DOHH2 (cell line): Measurements from ENCODE around the gene PAPOLA.
A peak's percentile ranks its signal among the peaks of the same experiment; 100 is the strongest.

Experiments used
- H3F3A ChIP-seq: fragments of 200-600 bp; sonication (generic), shearing (Covaris generic); 2 replicates; pipeline ENCODE4 v1.6.0; 2016; ENCODE audit warnings: antibody characterized with exemption, mild to moderate bottlenecking; ENCODE audit not compliant: control insufficient read depth, insufficient read depth
- H3K27ac ChIP-seq: fragments of 200-600 bp; sonication (generic); 2 replicates; pipeline ENCODE4 v1.5.1; 2014; ENCODE audit warnings: low read depth, mild to moderate bottlenecking, low read length, moderate library complexity
- H3K27me3 ChIP-seq: fragments of 200-600 bp; sonication (generic); 2 replicates; pipeline ENCODE4 v1.6.1; 2014; ENCODE audit warnings: mild to moderate bottlenecking, low read length, mixed read lengths; ENCODE audit not compliant: control insufficient read depth
- H3K36me3 ChIP-seq: fragments of 200-600 bp; sonication (generic); 2 replicates; pipeline ENCODE4 v1.6.1; 2014; ENCODE audit warnings: mild to moderate bottlenecking, low read length, moderate library complexity, mixed read lengths; ENCODE audit not compliant: control insufficient read depth
- H3K4me1 ChIP-seq: fragments of 200-600 bp; sonication (generic); 2 replicates; pipeline ENCODE4 v1.6.1; 2014; ENCODE audit warnings: mild to moderate bottlenecking, low read length, mixed read lengths; ENCODE audit not compliant: control insufficient read depth
- H3K4me2 ChIP-seq: fragments of 200-600 bp; sonication (generic); 2 replicates; pipeline ENCODE4 v1.6.0; 2014; ENCODE audit warnings: mild to moderate bottlenecking, low read length, moderate library complexity
- H3K4me3 ChIP-seq: fragments of 200-600 bp; sonication (generic); 2 replicates; pipeline ENCODE4 v1.5.1; 2014; ENCODE audit warnings: mild to moderate bottlenecking, low read length, mixed read lengths
- H3K79me2 ChIP-seq: fragments of 200-600 bp; sonication (generic); 2 replicates; pipeline ENCODE4 v1.6.1; 2014; ENCODE audit warnings: mild to moderate bottlenecking, low read length, mixed read lengths; ENCODE audit not compliant: control insufficient read depth
- H3K9me2 ChIP-seq: fragments of 200-600 bp; sonication (generic); replicated peaks from 2 replicates; pipeline ENCODE4 v1.6.1; 2014; ENCODE audit warnings: mild to moderate bottlenecking, low read length, mixed read lengths; ENCODE audit not compliant: control insufficient read depth
- H3K9me3 ChIP-seq: fragments of 200-600 bp; sonication (generic); 2 replicates; pipeline ENCODE4 v1.6.1; 2014; ENCODE audit warnings: antibody characterized with exemption, low read length, mixed read lengths; ENCODE audit not compliant: control insufficient read depth, insufficient read depth
- H4K20me1 ChIP-seq: fragments of 200-600 bp; sonication (generic); 2 replicates; pipeline ENCODE4 v1.6.0; 2014; ENCODE audit warnings: low read depth, mild to moderate bottlenecking, antibody characterized with exemption, low read length, moderate library complexity; ENCODE audit not compliant: control insufficient read depth, insufficient read depth
- CTCF ChIP-seq: fragments of 200-600 bp; sonication (generic); IDR thresholded peaks from one replicate; pipeline ENCODE4 v1.5.1; 2014; ENCODE audit warnings: antibody characterized with exemption, mild to moderate bottlenecking, low read depth, low read length; ENCODE audit not compliant: poor library complexity, severe bottlenecking
- EZH2phosphoT487 ChIP-seq: fragments of 200-600 bp; sonication (generic); IDR thresholded peaks from 2 replicates; pipeline ENCODE4 v1.6.1; 2017; ENCODE audit warnings: borderline replicate concordance, mild to moderate bottlenecking, antibody characterized with exemption, low read length, moderate library complexity, mixed read lengths

Gene PAPOLA

GRCh38 chr14:96592591-96593386 is 90.6 kb downstream of the PAPOLA start:
- Histone ChIP-seq H3K4me2 (peak overlapping the region; percentile 83), H3K9me3 (no peaks in the 10 kb centered on the region), H3K4me3 (peak overlapping the region; percentile 70)

GRCh38 chr14:96594961-96595360 is 92.8 kb downstream of the PAPOLA start:
- Histone ChIP-seq H3K36me3 (no peaks in the 10 kb centered on the region), H3K27ac (no peak overlapping the region), H3K27me3 (peaks cover 4% of the 10 kb centered on the region; the same call in 1 of the 2 replicates), H3K9me3 (no peaks in the 10 kb centered on the region), H3K79me2 (no peaks in the 10 kb centered on the region), H3K4me3 (no peak overlapping the region), H3F3A (no peaks in the 10 kb centered on the region), H3K4me1 (peaks cover 12% of the 10 kb centered on the region), H3K4me2 (no peak overlapping the region), H4K20me1 (no peaks in the 10 kb centered on the region), H3K9me2 (no peaks in the 10 kb centered on the region)
- TF ChIP-seq CTCF (no peak), EZH2phosphoT487 (no peak)

More at GRCh38 chr14:96592591-96593386, 90.6 kb downstream of the PAPOLA start:
- TF ChIP-seq CTCF (no peak), EZH2phosphoT487 (no peak)
- H3K27ac ChIP-seq = no peak overlapping the region
- H4K20me1 ChIP-seq = no peaks in the 10 kb centered on the region
- H3F3A ChIP-seq = no peaks in the 10 kb centered on the region
- H3K9me2 ChIP-seq = no peaks in the 10 kb centered on the region
- H3K4me1 ChIP-seq = peaks cover 18% of the 10 kb centered on the region
- no peaks in the 10 kb centered on the region for H3K36me3 ChIP-seq
- no peaks in the 10 kb centered on the region for H3K79me2 ChIP-seq
- peaks cover 11% of the 10 kb centered on the region; the same call in 1 of the 2 replicates for H3K27me3 ChIP-seq

GRCh38 chr14:96597680-96598079 is 95.5 kb downstream of the PAPOLA start:
- H3F3A ChIP-seq = no peaks in the 10 kb centered on the region
- no peak overlapping the region for H3K27ac ChIP-seq
- peaks cover 3% of the 10 kb centered on the region; the same call in 1 of the 2 replicates for H3K27me3 ChIP-seq
- no peak overlapping the region for H3K4me3 ChIP-seq
- H4K20me1 ChIP-seq = no peaks in the 10 kb centered on the region
- no peaks in the 10 kb centered on the region for H3K9me3 ChIP-seq
- peaks cover 5% of the 10 kb centered on the region for H3K4me1 ChIP-seq
- TF ChIP-seq EZH2phosphoT487 = no peak
- no peak for TF ChIP-seq CTCF
- no peaks in the 10 kb centered on the region for H3K36me3 ChIP-seq
- H3K79me2 ChIP-seq = no peaks in the 10 kb centered on the region
- no peaks in the 10 kb centered on the region for H3K9me2 ChIP-seq
- no peak overlapping the region for H3K4me2 ChIP-seq
